ENCODE results near the gene BTBD19. TPM values are rescaled to one million over a fixed set of nuclear protein-coding genes. Genes with fewer than 3 reads are reported as not detected.

BTBD19 gene
- total and polyA plus RNA-seq, 2 of the 8 experiments (the other 6 are each of a cell fraction or from before 2014, with no cell fraction given): 1.1 TPM

DNA sequence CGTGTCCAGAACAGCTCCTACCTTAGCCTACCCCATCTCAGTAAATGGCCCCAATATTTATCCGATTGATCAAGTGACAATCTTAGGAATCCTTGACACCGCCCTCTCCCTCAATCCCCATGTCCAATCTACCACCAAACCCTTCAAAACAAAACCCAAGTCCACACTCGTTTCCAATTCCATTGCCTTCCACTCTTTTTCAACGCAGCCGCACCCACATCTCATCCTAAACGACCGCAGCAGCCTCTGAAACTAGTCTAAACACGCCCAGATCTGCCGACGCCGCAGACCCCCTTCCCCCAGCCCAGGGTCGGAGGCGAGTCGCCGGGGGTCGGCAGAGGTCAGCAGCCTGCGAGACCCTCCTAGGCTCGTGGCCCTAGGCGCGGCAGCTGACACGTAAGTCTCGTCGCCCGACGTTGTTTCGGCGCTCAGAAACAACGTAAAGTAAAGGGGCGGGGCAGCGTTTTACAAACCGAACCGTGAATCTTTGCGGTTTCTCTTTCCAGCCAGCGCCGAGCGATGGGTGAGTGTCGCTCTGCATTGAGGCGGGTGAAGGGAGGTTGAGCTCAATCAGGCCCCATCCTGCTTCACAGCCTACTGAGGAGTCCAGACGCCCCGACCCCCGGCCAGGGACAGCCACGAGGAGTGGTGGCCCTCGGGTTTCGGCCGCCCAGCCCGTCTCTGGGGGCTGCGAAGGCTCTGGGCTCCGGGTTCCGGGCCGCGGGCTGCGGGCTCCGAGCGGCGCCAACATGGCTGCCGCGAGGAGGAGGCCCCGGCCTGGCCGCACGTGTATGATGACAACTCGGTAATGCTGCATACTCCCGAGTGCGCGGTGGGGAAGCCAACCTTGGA is 33.0 kb upstream of the BTBD19 start, which contains the start of gene RPS8 (continued):
- TF ChIP-seq, protein P1, sequence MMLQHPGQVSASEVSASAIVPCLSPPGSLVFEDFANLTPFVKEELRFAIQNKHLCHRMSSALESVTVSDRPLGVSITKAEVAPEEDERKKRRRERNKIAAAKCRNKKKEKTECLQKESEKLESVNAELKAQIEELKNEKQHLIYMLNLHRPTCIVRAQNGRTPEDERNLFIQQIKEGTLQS (IDR thresholded peaks at IDR 0.05; ENCODE audit: insufficient read depth, low read depth, low read length): peak; percentile 94
- TF ChIP-seq KDM4A (IDR thresholded peaks at IDR 0.05; ENCODE audit: low read depth, low read length, severe bottlenecking) (peak; percentile 100), SIN3A (conservative IDR thresholded peaks at IDR 0.05 in 1 of 2, IDR thresholded peaks at IDR 0.05 in 1 of 2; ENCODE audit: low read depth in 1 of 2, low read length in 2 of 2) (peak in 1 of 2 experiments; percentile 91; a peak in 2 of 4 replicates), GABPA (IDR thresholded peaks at IDR 0.05; ENCODE audit: borderline replicate concordance, insufficient read depth, low read length) (no peak), RFX5 (IDR thresholded peaks at IDR 0.05; ENCODE audit: borderline replicate concordance, low read depth, low read length) (no peak), SIRT6 (IDR thresholded peaks at IDR 0.05; ENCODE audit: low read length) (no peak), RNF2 (IDR thresholded peaks at IDR 0.05; ENCODE audit: borderline replicate concordance, low read depth, low read length, missing control alignments, poor library complexity, severe bottlenecking) (no peak), SP1 (IDR thresholded peaks at IDR 0.05; ENCODE audit: low read depth, low read length) (peak; percentile 90), JUND (IDR thresholded peaks at IDR 0.05; ENCODE audit: low read length) (peak; percentile 49; the same call in 1 of the 2 replicates), RXRA (IDR thresholded peaks at IDR 0.05; ENCODE audit: insufficient read depth, low read depth, low read length) (peak; percentile 87), POLR2AphosphoS5 (IDR thresholded peaks at IDR 0.05; ENCODE audit: low read depth, low read length) (peak; percentile 97), TBP (IDR thresholded peaks at IDR 0.05; ENCODE audit: low read depth, low read length) (peak; percentile 98), POLR2A (IDR thresholded peaks at IDR 0.05; ENCODE audit: control extremely low read depth in 1 of 2, low read depth in 2 of 2, low read length in 2 of 2) (peak; percentile 98 to 99), CTBP2 (IDR thresholded peaks at IDR 0.05; ENCODE audit: borderline replicate concordance, insufficient read depth, insufficient read length, low read length) (no peak), ASH2L (IDR thresholded peaks at IDR 0.05; ENCODE audit: low read length) (peak; percentile 91), RBBP5 (IDR thresholded peaks at IDR 0.05; ENCODE audit: borderline replicate concordance, low read depth, low read length) (no peak; the same call in 1 of the 2 replicates), BACH1 (IDR thresholded peaks at IDR 0.05; ENCODE audit: low read length) (no peak), NRF1 (IDR thresholded peaks at IDR 0.05; ENCODE audit: low read depth, low read length) (peak; percentile 7; the same call in 1 of the 2 replicates), JUN (IDR thresholded peaks at IDR 0.05; ENCODE audit: low read depth, low read length) (no peak), HDAC6 (IDR thresholded peaks at IDR 0.05; ENCODE audit: low read depth, low read length) (no peak), HDAC2 (IDR thresholded peaks at IDR 0.05; ENCODE audit: borderline replicate concordance in 1 of 2, low read depth in 2 of 2, low read length in 2 of 2) (peak in 1 of 2 experiments; percentile 90; a peak in 1 of 4 replicates)
- TF ChIP-seq, protein P2, sequence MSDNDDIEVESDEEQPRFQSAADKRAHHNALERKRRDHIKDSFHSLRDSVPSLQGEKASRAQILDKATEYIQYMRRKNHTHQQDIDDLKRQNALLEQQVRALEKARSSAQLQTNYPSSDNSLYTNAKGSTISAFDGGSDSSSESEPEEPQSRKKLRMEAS (IDR thresholded peaks at IDR 0.05): peak; percentile 93

Measured in H1 (cell line).